Breast epithelium (tissue), 3 donors: Measurements from ENCODE around the gene KL.

ENCODE experiments used
- CTCF ChIP-seq, 3 donors: fragments of 450-650 bp; IDR thresholded peaks; one replicate each; pipeline ENCODE4 v1.5.1; 2016 to 2017; ENCODE audit warnings: antibody characterized with exemption in 3 of 3, mild to moderate bottlenecking in 3 of 3, moderate library complexity in 3 of 3
- POLR2A ChIP-seq: fragments of 450-650 bp; IDR thresholded peaks from one replicate; pipeline ENCODE4 v1.6.1; 2016; ENCODE audit warnings: antibody characterized with exemption, mild to moderate bottlenecking, moderate library complexity

GRCh38 chr13:33105387-33106005, 89.3 kb downstream of the KL start:
- TF ChIP-seq CTCF (IDR thresholded peaks at IDR 0.05) = no peak
- no peak for TF ChIP-seq POLR2A
